GM10847 (cell line): ENCODE measurements around the gene PIKFYVE.

Experiments used
- POLR2A ChIP-seq: IDR thresholded peaks from 2 replicates; pipeline ENCODE4 v1.6.1; 2011; ENCODE audit not compliant: insufficient read length; ENCODE audit errors: extremely low read depth

Gene PIKFYVE

DNA sequence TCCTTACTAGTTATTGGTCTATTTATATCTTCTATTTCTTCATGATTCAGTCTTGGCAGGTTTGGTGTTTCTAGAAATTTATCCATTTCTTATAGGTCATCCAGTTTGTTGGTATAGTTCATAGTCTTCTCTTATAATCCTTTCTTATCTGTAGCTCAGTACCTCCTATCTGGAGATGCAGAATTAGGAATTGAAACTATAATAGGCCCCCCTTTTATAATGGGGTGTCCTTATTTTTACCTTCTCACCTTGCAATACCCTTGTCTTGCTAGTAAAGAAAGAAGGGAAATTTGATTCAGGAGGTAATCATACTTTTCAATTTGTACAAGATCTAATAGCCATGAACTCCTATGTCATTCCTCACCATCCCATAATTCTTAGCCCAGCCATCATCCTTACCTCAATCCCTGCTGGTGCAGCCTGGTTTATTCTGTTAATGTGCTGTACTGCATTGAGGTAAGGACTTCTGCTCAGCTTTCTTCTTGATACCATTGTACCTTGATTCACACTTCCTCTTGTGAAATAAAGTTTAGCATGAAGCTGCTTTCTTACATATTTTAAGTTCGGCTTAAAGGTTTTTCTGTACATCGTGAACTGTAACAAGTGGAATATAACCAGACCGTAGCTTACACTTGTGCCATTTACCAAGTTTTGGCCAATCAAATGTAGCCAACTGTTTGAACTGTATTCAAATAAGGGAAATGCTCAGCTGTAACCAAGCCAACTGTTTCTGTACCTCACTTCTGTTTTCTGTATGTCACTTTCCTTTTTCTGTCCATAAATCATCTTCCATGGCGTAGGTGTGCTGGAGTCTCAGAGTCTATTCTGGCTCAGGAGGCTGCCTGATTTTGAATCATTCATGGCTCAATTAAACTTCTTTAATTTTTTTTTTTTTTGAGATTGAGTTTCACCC, 100.4 kb downstream of the PIKFYVE start:
- no peak for TF ChIP-seq POLR2A

DNA sequence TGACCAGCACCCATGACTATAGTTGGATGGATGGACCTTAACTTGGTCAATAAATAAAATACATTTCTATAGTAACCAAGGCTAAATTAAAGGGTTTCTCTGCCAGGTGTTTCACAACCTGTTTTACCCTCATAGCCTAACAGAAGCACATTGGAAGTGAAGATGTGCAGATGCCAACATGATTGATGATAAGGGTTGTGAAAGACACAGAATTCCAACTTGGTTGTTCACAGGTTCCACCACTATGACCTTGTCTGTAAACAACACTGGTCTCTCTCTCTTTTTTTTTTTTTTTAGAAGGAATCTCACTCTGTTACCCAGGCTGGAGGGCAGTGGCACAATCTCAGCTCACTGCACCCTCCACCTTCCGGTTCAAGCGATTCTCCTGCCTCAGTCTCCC, 103.0 kb downstream of the PIKFYVE start:
- TF ChIP-seq POLR2A: no peak

DNA sequence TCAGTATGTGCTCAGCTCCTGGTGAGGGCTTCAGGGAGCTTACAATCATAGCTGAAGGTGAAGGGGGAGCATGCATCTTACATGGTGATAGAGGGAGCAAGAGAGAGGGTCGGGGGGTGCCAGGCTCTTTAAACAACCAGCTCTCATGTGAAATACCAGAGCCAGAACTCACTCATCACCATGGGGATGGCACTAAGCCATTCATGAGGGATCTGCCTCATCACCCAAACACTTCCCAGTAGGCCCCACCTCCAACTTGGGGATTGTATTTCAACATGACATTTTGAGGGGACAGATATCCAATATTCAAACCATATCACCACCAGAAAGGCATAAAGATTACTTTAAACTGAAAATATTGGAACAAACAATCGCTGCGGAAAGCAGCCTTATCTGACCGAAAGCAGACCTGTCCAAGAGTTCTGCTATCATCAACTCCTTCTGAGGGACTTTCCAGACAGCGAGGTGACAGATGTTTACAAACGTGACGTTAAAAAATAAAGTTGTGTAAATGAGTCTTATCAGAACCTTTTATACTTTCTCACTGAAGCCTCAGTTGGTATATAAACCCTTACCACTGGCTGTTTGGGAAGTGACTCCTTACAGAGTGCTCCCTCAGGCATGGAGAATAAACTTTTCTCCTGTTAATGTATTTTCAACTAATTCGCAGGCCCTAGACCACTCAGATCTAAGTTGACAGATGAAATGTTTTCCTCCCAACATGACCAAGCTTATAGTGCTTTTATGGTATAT, 105.0 kb downstream of the PIKFYVE start:
- TF ChIP-seq POLR2A: no peak

DNA sequence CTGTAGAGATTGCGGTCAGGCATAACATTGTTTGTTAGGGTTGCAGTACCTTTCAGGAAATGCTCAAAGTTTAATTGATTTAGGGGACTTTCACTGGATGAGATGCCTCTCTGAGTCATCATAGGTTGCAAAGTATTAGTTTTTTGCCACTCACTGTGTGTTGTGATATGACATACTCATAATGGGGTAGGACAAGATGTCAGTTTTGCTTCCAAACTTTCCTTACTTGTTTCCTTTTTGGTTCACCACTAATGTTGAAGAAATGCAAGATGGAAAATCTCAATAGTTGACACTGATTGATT, 105.5 kb downstream of the PIKFYVE start:
- TF ChIP-seq POLR2A: no peak

DNA sequence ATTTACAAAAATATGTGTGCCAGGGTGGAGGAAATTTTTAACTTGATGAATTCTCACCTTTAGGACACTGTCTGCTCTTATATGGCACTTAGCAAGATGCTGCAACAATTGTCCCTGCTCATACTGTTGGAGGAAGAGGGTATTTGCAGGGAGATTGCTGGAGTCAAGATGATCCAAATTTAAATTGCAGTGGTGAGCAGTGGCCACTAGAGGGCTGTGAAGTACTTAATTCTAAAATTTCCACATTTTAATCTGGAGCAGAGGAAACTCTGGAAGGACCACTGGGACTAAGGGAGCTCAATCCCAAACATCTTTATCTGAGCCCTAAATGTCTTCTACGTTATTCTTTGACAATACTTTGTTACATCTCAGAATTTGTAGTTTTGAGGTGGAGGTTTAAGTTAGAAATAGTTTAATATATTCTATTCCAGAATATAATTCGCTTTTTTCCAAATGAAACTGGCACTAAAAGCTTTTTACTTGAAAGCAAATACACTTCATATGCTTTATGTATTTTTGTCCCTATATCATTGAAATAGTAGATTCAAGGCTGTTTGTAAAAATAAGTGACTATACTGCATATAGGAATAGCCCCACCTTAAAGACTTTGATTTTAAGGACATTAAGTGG, 107.5 kb downstream of the PIKFYVE start:
- TF ChIP-seq POLR2A: no peak

DNA sequence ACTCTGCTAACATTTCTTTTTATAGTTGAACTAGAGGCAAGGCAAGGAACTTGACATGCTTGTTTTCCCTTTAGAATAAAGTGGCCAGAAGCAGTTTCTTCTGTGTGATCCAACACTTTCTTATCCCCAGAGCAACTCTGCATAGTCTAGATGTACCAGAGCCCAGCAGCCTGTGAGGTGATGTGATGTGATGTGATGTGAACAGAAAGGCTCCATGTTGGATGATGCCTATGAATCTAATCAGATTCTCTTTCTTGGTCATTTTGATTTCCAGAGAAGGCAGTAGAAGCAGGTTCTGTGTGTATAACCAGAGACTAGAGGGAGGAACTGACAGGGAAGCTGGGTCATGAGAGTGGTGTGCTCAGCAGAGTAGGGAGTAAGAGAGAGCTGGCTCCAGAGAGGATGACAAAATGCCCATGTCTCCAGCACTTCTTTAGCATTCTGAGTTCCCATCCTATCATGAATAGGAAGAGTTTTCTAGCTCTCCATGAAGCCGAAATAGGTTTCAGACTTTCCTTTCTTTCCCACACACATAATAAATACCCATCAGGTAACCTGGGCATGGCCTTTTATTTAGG, 109.5 kb downstream of the PIKFYVE start:
- TF ChIP-seq POLR2A: no peak

DNA sequence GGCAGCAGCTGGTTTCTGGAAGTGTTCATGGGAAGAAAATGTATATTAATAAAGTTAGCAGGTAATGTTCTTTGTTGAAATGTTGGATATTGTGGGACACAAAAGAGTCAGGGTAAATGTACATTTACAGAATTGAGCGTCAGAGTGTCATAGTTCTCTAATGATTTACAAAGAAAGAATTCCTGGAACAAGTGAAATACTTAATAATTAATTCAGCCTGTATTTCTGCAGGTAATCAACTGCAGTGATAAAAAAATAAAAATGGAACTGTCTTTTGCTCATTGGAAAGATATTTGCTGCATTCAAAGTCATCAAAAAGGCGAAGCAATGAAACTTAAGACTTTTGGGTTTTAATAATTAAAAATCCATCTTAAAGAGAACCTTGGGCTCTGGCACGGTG, 113.1 kb downstream of the PIKFYVE start:
- no peak for TF ChIP-seq POLR2A

DNA sequence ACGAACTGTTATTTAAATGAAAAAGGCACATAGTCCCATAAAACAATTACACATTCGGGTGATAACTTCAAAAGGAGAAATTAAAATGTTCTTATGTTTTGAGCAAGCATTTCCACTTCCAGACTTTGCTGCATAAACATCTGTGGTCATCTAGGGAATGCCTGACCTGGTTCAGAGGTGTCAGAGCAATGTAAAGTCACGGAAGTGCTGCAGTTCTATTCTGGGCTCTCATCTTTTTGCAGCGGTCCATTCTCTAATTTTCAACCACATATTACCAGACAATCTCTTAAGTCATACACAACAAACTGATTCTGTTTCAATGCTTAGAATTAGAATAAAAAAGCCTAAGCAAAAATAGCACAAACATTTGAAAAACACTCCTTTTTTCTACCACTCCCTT, 118.6 kb downstream of the PIKFYVE start:
- no peak for TF ChIP-seq POLR2A

DNA sequence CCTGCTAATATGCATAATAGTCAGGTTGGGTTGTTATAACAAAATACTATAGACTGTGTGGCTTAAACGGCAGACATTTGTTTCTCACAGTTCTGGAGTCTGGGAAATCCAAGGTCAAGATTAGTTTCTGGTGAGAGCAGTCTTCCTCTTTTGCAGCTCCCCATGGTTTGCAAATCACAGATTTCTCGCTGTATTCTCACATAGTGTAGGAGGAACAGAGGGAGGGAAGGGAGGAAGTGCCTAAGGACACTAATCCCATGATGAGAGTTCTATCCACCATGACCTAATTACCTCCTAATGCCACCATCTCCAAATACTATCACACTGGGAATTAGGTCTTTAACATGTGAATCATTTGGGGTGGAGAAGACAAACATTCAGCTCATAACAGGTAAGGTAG, 120.5 kb downstream of the PIKFYVE start:
- no peak for TF ChIP-seq POLR2A

DNA sequence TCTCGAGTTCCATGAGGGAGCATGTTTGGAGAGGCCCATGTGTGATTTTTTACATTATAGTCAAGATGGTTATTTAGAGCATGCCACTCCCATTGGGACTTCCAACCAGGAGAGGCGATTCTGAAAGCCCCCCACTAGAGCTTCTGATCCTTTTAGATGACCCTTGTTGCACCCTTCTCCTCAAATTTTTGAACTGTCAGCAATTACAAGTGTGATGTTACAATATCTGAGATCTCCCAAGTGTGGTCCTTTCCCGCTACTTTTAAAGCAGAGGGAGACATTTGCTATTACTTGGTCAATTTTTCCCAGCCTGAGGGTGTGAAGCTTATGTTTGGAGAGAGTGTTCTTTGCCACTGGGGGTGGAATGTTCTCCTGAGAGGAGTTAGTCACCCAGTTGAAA, 123.9 kb downstream of the PIKFYVE start:
- TF ChIP-seq POLR2A: no peak

DNA sequence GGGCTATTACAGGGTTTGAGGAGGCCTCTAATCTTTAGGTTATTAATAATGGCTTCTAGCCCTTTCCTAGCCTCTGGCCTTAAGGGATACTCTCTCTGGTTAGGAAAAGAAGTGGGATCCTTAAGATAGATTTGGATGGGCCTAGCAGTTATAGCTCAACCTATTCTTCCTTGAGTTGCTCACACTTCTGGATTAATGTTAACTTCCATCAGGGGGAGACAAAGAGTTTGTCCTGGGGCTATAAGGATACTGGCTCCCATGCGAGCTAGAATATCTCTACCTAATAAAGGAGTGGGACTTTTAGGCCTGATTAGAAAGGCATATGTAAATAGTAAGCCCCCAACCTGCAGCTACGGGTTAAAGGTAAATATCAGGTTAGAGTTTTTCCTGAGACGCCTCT, 126.2 kb downstream of the PIKFYVE start:
- TF ChIP-seq POLR2A: no peak

DNA sequence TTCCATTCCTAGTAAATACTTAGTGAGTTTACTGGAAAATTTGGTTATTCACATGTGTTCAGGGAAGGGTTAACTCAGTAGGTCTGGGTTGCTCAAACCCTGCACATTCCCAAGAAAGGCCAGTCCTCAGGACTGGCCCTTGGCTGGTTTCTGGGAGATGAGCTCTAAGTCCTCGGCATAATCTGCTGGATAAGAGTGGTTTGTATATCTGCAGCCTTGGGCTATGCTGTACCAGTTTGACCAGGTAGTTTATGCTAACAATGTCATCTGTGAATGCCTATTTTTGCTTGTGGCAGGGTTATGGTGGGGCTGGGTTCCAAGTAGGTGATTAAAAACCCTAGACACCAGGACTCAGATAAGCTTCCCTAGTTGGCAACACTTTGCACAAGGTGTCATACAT, 133.1 kb downstream of the PIKFYVE start:
- no peak for TF ChIP-seq POLR2A

DNA sequence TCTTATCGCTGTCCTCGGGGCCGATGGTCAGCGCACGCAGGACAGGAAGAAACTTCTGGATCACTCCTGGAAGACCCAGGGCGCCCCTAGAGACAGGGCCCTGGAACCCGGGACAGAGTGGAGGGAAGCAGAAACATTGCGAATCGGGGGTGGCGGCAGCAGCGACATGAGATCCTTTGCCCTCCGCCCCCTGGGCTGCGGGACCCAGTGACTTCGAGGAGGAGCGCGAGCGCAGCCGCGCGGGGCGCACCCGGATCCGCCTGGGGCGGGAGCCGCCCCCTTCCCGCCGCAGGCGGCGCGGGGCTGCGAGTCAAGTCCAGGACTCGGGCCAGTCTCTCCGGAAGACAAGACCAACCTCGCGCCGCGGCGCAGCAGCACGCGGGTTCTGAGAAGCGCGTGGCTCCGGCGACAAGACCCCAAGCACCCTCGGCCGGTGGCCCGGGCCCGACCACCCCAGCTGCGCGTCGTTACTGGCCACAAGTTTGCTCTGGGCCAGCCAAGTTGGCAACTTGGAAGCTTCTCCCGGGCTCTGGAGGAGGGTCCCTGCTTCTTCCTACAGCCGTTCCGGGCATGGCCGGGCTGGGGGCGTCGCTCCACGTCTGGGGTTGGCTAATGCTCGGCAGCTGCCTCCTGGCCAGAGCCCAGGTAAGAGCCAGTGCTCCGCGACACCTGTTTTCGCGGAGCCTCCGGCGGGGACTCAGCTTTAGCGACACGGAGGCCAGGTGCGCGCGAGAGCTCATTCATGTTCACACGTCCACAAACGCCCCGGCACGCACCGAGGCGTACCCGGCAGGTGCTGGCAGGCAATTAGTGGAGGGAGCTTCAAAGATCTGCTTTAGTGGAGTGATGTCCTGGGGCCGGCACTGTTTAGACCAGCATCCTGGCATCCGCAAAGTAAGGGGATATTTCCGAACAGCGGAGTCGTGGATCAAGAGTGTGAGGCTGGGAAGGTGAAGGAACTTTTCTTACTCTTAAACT, 140.7 kb downstream of the PIKFYVE start, which contains the start of gene PTH2R:
Gene PTH2R (plus strand): TSS at position 319 of the 978 bp plus-strand sequence. CDS start 252 bp downstream, at position 571.
- no peak for TF ChIP-seq POLR2A

DNA sequence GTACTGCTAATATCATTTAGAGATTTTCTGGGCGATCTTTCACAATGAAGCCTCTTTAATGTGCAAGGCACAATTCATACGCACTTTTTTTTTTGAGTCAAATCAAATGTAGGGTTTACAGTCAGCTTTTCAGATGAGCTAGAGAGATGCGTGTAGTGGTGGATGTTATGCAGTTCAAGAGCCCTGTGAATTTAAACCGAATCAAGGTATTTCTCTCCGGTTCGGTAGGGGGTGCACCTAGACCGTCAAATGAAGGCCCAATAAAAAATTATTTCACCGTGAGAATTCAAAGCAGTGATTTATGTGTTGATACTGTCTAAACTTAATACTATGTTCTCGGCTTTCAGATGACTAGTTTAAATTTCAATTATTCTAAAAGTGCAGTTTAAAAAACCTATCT, 141.6 kb downstream of the PIKFYVE start:
- no peak for TF ChIP-seq POLR2A
